ENCODE results near the gene HAND2. TPM values are rescaled to one million over a fixed set of nuclear protein-coding genes. Genes with fewer than 3 reads are reported as not detected.

The HAND2 gene
- polyA plus RNA-seq, 1 donor, result 0.77 TPM

Other genes starting within 250 kb of the HAND2 start
- gene HMGB2, start 195.9 kb downstream of the HAND2 start, polyA plus RNA-seq (ENCODE audit: insufficient read length), result 131 TPM
- gene SAP30, start 159.3 kb downstream of the HAND2 start, polyA plus RNA-seq (ENCODE audit: insufficient read length), result 10.9 TPM
- gene SCRG1, start 131.1 kb downstream of the HAND2 start, polyA plus RNA-seq (ENCODE audit: insufficient read length), result 1.2 TPM